Right hindlimb (tissue), 1 donor: ENCODE data around the gene CNR1.

ENCODE experiments used
- DNase-seq: peaks from one replicate; pipeline ENCODE4 v3.0.0-alpha.2; 2018

Gene CNR1

DNA sequence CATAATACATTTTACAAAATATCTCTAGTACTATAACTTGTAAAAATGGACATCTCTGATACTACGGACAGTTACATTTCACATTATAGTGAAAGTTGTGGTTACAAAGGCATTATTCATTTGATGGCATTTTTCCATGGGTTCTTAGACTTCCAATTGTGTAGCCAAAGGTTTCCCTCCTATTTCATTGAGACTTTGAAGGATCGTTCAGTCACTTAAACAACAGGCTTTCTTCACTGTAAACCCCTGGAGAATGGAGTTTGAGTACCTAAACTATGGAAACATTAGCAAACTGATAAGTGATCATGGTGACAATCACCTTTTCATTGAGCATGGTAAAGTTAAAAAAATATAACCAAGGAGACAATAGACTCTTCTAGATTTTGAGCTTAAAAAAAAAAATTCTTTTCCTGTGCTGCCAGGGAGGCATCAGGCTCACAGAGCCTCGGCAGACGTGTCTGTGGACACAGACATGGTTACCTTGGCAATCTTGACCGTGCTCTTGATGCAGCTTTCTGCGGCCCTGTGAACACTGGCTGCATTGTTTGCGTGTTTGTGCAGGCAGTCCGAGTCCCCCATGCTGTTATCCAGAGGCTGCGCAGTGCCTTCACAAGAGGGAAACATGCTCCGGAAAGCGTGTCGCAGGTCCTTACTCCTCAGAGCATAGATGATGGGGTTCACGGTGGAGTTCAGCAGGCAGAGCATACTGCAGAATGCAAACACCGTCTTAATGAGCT, 22.6 kb downstream of the CNR1 start:
- DNase-seq: no peak

DNA sequence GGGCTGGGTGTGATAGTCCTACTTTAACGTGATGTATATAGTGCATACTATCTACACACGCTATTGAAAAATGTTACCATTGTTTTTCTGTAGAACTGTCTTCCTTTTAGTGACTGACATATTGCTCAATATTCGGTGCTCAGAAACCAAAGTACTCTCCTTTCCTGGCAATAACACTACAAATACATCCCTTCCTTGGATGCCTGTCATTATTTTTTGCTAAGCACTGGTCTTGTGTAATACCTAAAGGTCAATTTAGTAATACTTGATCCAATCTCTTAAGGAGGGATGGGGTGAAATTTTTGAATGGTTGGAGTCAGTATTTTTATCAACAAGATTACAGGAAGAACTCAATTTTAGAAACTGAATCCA, 23.9 kb downstream of the CNR1 start:
- DNase-seq: no peak

DNA sequence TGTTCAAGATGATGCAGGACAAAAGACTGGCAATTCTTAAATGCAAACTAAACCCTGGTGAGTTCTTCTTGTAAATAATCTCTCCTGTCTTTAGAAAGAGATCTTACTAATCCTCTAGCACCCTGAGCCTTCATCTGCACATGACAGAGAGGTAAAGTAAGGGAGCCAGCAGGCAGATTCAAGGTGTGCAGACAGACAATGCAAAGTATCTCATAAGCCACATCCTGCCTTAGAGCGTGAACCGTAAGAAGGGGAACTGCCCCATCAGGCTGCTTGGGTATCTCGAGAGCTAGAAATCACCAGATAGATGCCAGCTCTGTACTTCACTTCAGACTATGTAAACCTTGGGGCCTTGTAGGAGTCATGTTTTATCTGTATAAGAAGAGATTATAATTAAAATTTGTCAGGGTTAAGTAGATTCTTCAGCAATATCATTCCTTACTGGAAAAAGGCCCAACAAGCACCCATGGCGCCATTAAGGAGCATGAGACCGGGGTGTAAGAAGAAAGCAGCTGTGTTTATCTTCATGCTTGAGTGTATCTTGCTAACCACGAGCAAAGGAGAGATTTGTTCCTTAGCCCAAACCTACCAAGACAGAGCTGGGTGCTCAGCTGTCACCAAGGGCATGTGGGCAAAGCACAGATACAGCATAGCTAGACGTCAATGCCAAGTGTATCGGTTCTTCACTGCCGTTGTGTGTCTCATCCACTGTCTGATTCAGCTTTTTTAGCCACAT, 24.4 kb downstream of the CNR1 start:
- no peak for DNase-seq

DNA sequence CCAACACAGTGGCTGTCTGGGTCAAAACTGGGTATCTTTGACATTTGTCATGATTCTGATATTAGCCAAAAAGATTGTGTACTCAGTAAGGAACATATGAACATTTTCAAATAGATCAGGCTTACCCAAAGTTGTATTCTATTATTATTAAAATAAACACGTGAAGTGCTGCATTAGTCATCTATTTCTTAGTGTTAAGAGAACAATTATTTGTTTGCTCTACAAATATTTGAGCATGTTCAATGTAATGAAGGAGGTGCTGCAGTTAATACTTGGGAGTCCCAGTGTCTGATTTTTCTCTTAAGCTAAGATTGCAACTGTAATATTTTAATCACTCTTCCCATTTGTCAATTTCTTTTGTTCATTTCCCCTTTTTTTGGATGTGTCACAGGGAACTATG, 28.2 kb downstream of the CNR1 start:
- DNase-seq: no peak

DNA sequence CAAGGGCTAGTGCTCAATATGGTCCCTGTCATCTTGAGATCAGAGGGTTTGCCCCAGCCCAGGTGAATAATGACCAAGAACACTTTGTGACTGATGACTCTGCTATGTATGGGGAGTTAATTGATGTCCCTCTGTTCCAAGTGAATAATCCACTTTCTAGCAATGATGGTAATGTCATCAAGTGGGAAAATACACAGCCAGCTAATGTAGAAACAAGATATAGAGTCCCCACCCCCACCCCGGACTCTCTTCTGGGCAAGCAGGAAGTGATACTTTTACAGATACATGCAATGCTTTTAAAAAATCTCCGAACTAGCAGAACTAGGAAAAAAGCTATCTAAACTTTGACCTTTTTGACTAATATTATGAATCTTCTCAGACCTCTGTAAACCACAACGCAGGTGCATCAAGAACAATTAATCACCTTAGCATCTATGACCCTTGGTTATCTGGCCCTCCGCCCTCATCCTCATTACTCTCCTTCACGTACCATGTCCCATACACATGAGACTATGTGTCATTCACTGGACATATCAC, 30.5 kb downstream of the CNR1 start:
- no peak for DNase-seq

DNA sequence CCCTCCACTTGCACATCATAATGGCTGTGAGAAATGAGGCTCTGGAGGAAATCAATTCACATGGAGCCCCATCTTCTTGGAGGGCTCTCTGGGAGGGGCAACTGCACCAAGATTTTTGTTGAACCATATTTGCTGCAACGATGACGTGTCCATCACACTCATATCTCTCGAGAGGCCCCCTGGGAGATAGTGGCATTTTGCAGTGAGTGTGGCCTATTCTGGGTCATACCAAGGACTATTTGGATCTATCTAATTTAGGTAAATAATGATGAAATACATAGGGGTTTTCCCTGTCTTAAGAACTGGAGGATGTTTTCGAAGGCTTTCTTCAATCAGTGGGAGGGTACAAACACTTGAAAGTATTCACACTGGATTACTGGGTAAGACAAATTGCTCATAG, 31.6 kb downstream of the CNR1 start:
- no peak for DNase-seq

DNA sequence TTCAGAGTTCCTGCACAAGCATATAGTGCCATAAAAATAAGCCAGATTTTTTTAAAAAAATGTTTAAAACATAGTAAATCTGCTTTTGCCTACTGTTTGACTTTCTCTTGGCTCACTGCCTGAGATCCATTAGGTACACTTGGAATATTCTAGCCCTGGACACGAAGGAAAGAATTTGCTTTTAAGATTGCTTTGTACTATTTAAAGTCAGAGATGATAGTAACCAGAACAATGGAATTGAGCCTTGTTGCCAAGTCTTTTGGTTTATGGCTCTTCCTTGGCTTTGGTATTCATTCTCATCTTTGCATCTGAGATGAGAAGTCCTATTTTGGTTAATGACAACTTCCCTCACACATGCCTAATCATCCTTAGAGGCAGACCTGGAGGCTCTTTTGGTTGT, 32.4 kb downstream of the CNR1 start:
- no peak for DNase-seq

DNA sequence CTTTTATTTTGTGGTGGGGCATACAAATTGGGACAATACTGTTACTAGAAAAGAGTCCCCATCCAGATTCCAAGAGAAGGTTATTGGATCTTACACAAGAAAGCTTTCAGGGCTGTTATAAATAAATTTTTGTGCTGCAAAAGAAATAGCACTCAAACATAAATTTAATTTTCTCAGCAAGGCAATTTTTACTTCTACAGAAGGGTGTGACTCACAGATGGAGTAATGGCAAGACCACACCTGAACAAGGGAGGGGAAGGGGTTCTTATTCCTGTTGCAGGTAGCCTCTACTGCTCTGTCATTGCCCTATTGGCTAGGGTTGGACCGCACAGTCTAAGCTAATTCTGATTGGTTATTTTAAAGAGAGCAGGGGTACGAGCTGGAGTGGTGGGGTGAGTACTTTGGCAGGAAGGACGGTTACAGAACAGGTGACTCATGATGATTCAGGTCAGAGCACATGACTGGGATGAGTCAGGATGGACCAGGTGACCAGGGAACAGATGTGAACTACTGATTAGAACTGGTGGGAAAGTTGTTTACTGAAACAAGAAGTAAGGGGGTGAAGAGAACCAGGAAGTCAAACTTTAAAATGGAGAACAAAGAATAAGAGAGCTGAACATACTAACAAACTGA, 41.1 kb downstream of the CNR1 start:
- no peak for DNase-seq

DNA sequence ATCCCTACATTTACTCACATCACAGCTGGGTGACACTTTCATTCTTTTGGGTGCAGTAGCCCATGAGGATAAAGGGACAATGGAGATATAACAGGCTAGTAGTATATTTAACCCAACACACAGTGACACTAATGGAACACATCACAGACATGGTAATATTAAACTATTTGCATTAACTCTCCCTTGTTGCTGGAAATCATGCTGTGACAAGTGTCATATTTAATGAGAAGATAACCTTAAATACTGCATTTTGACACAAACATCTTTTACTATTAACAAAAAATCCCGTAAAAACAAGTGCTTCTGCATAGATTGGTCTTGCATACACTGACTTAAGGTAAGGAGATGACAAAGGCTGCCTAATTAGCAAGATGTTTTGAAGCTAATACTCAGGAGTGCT, 45.5 kb downstream of the CNR1 start:
- no peak for DNase-seq

DNA sequence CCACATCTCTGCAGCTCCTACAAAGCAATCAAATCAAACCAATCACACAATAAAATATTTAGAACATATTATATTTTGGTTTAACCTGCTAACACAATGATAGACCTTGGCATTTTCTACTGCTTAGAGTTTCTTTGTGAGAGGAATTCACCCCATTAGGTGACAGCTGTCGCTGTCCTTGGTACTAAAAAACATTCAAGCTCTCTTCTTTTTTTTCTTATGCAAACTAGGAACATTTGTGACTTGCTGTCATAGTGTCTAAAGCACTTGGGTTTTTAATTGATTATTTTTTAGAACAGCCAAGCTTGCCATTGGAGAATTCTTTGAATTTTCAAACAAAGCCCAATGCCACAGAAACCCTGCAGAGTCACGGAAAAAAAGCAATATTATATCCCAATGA, 46.4 kb downstream of the CNR1 start:
- DNase-seq: no peak

DNA sequence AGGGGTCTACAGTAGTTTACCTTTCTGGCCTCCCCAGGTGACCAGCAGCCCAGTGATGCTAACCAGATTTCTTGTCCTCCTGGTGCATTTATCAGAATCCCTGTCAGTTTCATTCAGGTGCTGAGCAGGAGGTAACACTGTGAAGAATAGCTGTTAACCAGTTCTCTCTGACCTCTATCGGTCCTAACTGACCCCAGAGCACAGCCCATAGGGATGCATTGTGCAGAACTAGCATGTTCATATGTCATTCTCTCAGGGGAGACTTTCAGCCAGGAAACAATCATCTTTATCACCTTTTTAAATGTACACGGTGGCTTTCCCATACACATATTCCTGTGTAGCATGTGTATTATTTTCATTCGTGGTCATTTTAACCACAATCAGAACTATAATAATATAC, 49.9 kb downstream of the CNR1 start:
- DNase-seq: no peak

DNA sequence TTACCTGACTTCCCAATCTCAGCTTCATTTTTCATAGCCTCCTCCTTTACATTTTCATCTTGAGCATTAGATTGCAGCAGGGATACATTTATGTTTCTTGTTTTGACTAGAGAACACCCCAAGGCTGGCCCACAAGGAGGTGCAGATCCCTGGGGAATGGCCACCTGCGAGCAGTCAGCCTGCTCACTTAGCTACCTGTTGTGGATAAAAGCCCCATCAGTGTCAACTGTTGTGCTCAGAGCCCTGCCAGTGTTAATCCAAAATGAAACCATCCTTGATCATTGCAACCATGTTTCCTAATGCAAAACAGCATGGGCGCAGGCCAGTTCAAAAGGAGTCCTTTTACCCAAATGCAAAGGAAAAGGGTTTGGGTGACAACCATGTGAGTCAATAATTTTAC, 50.8 kb downstream of the CNR1 start:
- no peak for DNase-seq

DNA sequence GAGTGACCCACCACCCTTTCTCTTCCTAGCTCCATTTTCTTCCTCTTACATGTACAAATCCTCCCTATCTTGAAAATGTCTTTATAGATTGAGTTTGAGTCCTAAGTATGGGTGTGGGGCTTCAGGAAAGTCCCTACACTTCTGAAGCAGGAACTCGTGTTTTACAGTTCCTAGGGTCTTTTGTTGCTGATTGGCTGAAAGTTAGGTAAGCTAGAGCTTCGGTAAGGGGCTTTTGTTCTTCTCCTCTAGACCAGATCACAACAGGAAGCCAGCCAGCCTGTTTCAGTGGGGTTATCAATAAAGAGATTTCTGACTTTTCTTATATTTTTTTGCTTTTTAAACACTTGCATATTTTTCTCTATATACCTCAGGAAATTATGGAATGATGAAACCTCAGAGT, 51.3 kb downstream of the CNR1 start:
- no peak for DNase-seq

DNA sequence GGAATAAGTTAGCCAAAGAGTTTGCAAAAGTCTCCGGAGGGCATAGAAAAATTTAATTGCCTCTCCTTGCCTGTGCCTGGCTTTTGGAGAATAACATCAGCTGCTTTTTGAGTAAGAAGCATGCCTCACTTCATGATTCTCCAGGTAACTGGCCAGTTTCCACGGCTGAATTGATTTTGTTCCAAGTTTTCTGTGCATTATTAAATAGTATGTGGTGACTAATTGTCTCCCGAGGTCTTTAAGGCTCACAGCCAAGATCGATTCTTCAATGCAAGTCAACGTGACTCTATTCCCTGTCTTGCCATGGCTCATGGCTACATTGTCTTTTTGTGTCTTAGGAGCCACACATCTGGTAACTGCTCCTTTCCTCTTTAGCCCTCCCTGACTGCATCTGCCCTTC, 54.2 kb downstream of the CNR1 start:
- no peak for DNase-seq

DNA sequence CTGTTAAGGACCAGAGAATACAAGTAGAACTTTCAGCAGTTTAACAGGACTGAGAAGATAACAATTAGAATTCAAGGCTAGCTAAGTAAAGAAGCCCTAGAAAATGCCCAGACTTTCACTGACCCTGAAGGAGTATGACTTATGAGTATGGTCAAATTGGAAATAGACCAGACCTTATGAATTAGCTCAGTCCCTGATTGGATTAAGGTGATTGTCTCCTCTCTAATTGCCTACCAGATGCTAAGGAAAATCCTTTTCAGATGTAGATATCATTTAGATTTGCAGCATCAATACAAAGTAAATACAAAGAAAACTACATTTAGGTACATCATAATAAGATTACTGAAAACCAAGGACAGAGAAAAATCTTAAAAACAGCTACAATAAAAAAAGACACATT, 58.9 kb downstream of the CNR1 start:
- DNase-seq: no peak

DNA sequence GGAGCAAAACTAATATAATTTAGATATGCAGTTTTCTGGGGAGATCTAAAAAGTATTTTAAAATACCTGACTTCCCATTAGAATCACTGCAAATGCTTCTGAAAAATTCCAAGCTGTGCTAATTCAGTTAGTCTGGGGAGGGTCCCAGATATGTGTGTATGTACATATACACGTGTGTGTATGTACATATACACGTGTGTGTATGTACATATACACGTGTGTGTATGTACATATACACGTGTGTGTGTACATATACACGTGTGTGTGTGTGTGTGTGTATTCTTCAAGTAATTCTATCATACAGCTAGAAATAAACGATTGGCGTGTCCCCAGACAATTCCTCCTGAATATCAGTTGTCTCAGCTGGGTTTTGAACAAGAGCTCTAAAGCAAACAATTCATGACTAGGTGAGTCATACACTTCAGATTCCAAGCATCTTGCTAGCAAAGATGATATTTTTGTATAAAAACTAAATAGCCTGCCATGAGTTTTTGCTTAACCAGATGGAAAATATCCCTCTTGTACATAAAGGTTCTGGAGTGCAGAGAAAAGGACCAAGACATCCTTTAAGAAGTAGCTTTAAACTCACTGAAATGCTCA, 60.3 kb downstream of the CNR1 start:
- no peak for DNase-seq
